GM12878 (cell line): Measurements from ENCODE around the gene ADGRE3. TPM values are rescaled to one million over a fixed set of nuclear protein-coding genes. Genes with fewer than 3 reads are reported as not detected.

Experiments used
- CEBPZ ChIP-seq: fragments of 150-350 bp; IDR thresholded peaks from 2 replicates; pipeline ENCODE4 v1.6.1; 2016; ENCODE audit warnings: low read depth, low read length
- EGR1 ChIP-seq, 2 experiments: IDR thresholded peaks; 1 replicate in 1 of 2; 2 replicates in 1 of 2; pipeline ENCODE4 v1.6.1; 2011 to 2012; ENCODE audit warnings: low read depth in 2 of 2, low read length in 2 of 2, borderline replicate concordance in 1 of 2, mild to moderate bottlenecking in 1 of 2, moderate library complexity in 1 of 2
- FOXM1 ChIP-seq: IDR thresholded peaks from 2 replicates; pipeline ENCODE4 v1.6.1; 2012; ENCODE audit warnings: low read depth, mild to moderate bottlenecking, inconsistent platforms, low read length, moderate library complexity
- GATAD2B ChIP-seq: fragments of 450-650 bp; conservative IDR thresholded peaks from 2 replicates; pipeline ENCODE4 v1.6.1; 2017; ENCODE audit warnings: low read depth, mild to moderate bottlenecking, moderate library complexity
- LARP7 ChIP-seq: fragments of 450-650 bp; IDR thresholded peaks from 2 replicates; pipeline ENCODE4 v1.6.1; 2017; ENCODE audit warnings: mild to moderate bottlenecking
- MAX ChIP-seq: IDR thresholded peaks from 2 replicates; pipeline ENCODE4 v1.6.1; 2012; ENCODE audit warnings: low read depth, low read length, improper control_type of control experiment
- NKRF ChIP-seq: fragments of 450-650 bp; conservative IDR thresholded peaks from 2 replicates; pipeline ENCODE4 v1.6.1; 2017; ENCODE audit warnings: mild to moderate bottlenecking, moderate library complexity
- NR2F1 ChIP-seq: fragments of 450-650 bp; conservative IDR thresholded peaks from 2 replicates; pipeline ENCODE4 v1.6.1; 2017; ENCODE audit warnings: mild to moderate bottlenecking
- PBX3 ChIP-seq: IDR thresholded peaks from 2 replicates; pipeline ENCODE4 v1.6.1; 2011; ENCODE audit warnings: mild to moderate bottlenecking, low read depth, low read length, moderate library complexity; ENCODE audit not compliant: insufficient replicate concordance
- RELA ChIP-seq: fragments of 450-650 bp; IDR thresholded peaks from 2 replicates; pipeline ENCODE4 v1.8.0; 2014; ENCODE audit warnings: borderline replicate concordance; ENCODE audit not compliant: partially characterized antibody
- SPI1 ChIP-seq: IDR thresholded peaks from 2 replicates; pipeline ENCODE4 v1.6.1; 2011; ENCODE audit warnings: low read depth, mild to moderate bottlenecking, low read length, moderate library complexity, borderline replicate concordance; ENCODE audit not compliant: insufficient read depth
- TBL1XR1 ChIP-seq: IDR thresholded peaks from 2 replicates; pipeline ENCODE4 v1.6.1; 2012; ENCODE audit warnings: low read depth, low read length, improper control_type of control experiment
- ZNF622 ChIP-seq: fragments of 450-650 bp; IDR thresholded peaks from 2 replicates; pipeline ENCODE4 v1.6.1; 2017; ENCODE audit warnings: mild to moderate bottlenecking, inconsistent platforms
- polyA plus RNA-seq, 11 experiments: library from polyadenylated mRNA; depleted of rRNA in 4 of 11; unstranded in 6 of 11; stranded (reverse) in 5 of 11; fragments of >200 nt; fragmentation: Nextera tagmentation in 4 of 11; fragmentation: Illumina TruSeq in 1 of 11; extraction: Ambion mirVana in 4 of 11; extraction: Trizol in 1 of 11; gene quantifications; 1 replicate in 1 of 11; 2 replicates in 10 of 11; pipeline versions ENCODE4 v1.2.1 to v1.2.3, GENCODE V29; 2011 to 2016; ENCODE audit warnings: inconsistent platforms in 2 of 11, missing spikeins in 2 of 11, low read depth in 1 of 11
- total RNA-seq, 4 experiments: library from RNA; depleted of rRNA in 3 of 4; stranded (reverse); fragments of >200 nt in 3 of 4; fragmentation: Illumina TruSeq in 1 of 4; extraction: Trizol in 1 of 4; gene quantifications; 2 replicates each; pipeline versions ENCODE4 v1.2.1 to v1.2.3, GENCODE V29; 2013 to 2021

Gene ADGRE3
- total and polyA plus RNA-seq, 10 of the 15 experiments (the other 5 are each of a cell fraction or from before 2014, with no cell fraction given), result 0.04 to 0.10 (median 0.05) TPM; not detected in 6

GRCh38 chr19:14686411-14686810, 11.8 kb upstream of the ADGRE3 start (continued):
- TF ChIP-seq TBL1XR1 (no peak), FOXM1 (0 out of 2 replicates have a peak, but pooled peaks have one; percentile 22), MAX (no peak), SPI1 (no peak), PBX3 (no peak), ZNF622 (no peak), RELA (no peak), LARP7 (no peak), GATAD2B (no peak), EGR1 (IDR thresholded peaks at IDR 0.05; ENCODE audit: borderline replicate concordance in 1 of 2, low read depth in 2 of 2, low read length in 2 of 2) (no peak), NR2F1 (no peak), CEBPZ (no peak), NKRF (no peak)
- TF ChIP-seq, all 136 proteins: peak for 7
